ENCODE data around the gene JPH2.

JPH2 gene

DNA sequence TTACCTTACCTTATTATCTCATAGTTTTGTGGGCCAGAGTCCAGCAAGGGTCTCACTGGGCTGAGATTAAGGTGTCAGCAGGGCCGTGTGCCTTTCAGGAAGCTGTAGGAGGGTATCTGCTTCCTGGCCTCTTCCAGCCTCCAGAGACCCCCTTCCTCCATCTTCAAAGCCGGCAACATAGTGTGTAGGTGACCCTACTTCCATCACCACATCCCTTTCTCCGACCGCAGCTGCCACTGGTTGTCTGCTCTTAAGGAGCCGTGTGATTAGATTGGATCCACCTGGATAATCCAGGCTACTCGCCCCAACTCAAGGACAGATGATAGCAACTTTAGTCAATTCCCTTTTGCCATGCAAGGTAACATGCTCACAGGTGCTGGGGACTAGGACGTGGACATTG, 91.2 kb downstream of the JPH2 start:
- DNase-seq = no peak

DNA sequence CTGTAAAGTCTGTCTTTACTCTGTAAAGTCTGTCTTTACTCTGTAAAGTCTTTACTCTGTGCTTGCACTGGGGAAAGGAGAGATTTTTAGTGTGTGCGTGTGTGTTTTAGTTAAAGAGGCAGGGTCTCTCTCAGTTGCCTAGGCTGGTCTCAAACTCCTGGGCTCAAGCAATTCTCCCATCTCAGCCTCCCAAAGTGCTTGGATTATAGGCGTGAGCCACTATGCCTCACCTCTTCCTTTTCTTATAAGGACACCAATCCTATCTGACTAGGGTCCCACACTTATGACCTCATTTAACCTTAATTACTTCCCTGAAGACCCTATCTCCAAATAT, 93.8 kb downstream of the JPH2 start:
- no peak for DNase-seq

DNA sequence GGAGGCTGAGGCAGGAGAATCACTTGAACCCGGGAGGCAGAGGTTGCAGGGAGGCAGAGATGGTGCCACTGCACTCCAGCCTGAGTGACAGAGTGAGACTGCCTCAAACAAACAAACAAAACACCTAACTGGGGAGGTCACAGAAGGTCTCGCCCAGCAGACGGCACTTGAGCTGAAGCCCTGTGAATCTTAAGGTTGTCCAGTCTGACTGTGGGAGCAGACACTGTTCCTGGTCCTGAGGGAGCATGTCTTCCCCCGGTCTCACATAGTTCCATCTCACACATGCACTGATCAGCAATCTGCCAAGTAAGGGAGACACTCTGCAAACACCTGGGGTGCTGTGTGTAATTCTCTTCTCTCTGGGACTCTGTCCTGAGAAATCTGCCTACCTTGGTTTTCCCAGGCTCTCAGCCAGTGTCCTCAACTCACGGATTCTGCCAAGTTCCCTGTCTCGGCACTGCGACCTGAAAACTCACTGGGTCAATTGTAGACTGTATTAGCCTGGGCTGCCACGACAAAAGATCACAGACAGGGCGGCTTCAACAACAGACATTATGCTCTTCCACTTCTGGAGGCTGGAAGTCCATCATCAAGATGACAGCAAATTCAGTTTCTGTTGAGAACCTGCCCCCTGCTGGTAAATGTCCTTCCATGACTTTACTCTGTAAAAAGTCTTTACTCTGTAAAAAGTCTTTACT, 94.3 kb downstream of the JPH2 start:
- DNase-seq = peak; percentile 30

GRCh38 chr20:44091026-44091425, 96.0 kb downstream of the JPH2 start:
- no peak for DNase-seq

GRCh38 chr20:44089987-44090674, 96.9 kb downstream of the JPH2 start:
- DNase-seq = no peak

GRCh38 chr20:44087857-44088120, 99.2 kb downstream of the JPH2 start:
- no peak for DNase-seq

DNA sequence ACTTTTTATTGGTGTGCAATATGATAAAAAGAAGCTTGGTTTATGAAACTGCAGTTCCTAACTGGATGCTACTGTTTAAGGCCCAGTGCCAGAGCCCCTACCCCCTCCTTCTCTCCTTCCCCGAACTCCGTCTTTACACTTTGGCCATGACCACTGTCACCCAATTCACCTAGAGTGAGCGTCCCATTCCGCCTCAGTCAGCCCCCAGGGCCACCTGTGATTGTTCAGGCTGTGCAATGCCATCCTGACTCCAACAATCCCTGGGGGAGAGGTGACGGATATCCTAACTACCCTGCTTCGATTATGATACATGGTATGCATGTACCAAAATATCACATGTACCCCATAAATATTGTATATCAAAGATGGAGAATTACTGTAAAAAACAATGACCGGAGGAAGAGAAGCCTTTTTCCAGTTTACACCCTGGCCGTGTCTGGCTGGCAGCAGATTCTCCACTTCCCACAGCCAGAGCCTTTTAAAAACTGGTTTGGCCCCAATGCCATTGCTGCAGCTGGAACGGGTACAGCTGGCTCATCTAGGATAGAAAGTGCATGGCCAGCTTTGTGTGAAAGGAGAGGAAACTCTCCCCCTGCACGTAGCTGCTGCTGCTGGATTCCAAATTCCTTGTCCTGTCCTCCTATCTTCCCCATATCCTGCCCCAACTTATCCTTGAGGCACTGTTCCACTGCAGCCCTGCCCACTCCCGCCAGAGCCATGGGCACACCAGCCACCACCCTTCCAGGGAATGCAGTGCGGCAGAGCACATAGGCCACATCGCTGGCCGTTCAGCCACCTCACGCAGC, 99.7 kb downstream of the JPH2 start:
- no peak for DNase-seq

- DNase-seq = no peak
Observed at GRCh38 chr20:44085616-44086434, 101.2 kb downstream of the JPH2 start.

DNA sequence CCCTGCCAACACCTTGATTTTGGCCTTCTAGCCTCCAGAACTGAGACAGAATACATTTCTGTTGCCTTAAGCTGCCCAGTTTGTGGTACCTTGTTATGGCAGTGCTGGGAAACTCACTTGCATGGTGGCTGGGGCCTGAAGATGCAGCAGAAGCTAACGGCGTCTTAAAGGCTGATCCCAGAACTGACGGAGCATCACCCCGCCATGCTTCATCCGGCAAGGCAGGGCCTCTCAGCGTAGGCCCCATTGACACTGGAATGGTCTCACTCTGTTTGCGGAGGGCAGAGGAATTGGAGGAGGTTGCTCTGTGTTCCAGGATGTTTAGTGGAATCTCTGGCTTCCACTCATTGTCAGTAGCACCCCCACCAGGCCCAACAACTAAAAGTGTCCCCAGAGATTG, 102.1 kb downstream of the JPH2 start:
- no peak for DNase-seq

GRCh38 chr20:44084439-44084838, 102.5 kb downstream of the JPH2 start:
- no peak for DNase-seq

DNA sequence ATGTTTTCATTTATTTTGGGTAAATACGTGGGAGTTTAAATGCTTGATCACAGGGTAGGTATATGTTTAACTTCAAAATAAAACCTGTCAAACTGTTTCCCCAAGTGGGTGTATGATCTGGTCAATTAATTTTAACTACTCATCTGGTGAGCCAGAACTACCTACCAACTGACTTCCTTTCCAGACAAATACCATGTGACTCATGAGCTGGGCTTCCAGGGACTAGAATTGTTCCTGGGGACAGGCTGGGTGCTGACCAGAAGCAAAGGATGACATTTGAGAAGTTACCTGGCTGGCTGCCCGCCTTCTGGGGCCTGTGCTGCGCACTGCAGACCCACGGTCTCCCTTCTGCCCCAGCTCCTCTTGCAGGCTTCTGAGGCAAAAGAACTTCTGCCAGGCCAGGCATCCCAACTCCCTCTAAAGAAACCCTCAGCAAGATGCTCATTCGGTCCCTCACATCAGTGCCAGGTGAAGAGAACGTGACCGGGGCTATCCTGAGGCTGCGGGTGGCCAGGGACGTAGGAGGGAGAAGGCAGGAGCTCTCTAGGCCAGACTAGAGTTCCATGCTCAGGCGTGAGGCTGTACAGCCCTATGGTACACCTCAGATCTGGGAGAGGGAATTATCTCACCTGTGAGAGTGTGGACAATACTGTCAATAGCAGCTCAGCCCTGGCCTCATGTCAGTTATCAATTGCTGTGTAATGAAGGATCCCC, 103.6 kb downstream of the JPH2 start:
- no peak for DNase-seq

GRCh38 chr20:44081888-44082287, 105.1 kb downstream of the JPH2 start:
- DNase-seq = no peak

DNA sequence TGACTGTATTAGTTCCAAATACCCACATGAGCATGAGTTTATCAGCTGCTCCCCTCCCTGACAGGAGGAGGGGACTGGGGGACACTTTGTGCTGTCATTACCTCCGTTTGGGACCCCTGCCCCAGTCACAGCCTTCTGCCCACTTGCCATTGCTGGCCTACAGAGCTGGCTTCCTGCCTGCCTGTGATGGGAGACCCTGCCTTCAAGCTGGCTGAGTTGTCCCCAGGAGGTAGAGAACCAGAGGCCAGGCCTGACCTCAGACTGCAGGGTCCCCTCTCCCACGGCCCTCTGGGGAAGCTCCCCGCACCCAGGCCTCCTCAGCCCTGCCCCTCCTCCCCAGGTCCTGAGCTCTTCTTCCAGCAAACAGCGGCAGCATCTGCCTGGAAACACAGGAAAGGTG, 105.5 kb downstream of the JPH2 start:
- no peak for DNase-seq

DNA sequence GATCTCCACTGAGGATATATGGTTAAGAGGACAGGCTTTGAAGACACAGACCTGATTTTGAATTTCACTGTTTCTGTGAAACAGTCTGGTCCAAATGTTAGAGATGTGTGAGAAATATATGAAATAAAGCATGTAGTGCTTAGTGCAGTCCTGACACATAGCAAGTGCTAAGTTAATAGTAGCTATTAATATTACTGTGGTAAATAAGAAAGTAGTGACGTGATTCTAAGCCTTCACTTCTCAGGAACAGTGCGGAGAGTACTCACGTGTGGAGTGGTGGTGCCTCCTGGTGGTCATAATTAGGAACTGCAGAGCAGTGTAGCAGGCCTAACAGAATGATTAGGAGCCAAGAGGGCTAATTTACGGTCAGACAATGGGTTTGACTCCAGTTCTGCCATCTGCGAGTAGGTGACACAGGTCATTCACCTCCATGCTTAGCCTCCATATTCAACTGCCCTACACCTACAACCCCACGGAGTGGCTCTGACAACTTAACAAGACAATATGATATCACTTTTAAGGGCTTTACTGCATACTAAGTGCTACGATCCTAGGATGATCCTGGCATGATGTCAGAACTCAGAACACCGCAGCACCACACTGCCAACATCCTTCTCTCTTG, 106.2 kb downstream of the JPH2 start:
- DNase-seq = peak; percentile 49

DNA sequence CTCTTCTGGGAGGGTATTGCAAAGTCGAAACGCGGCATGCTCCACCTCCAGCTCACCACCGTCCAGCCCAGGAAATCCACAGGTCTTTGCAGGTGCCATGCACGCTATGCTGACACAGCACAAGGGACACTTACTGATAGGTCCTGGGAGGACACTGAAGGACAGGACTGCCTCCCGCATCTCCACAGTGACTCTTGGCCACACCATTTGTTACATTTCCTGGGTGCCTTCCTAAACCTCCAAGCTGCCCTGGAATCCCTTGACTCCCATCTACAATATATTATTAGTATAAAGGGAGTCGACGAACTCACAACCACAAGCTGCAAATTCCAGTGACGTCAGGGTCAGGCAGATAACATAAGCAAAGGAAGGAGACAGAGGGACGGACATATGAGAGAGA, 106.9 kb downstream of the JPH2 start:
- DNase-seq = no peak

DNA sequence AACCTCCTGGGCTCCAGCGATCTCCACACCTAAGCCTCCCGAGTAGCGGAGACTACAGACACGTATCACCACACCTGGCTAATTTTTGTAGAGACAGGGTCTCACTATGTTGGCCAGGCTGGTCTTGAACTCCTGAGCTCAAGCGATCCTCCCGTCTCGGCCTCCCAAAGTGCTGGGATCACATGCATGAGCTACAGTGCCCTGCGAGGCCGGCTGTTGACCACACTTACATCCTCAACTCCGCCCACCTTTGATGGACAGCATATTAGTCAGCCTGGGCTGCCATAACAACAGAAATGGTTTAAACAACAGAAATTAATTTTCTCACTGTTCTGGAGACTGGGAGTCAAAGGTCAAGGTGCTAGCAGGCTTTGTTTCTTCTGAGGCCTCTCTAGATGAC, 107.7 kb downstream of the JPH2 start:
- no peak for DNase-seq

DNA sequence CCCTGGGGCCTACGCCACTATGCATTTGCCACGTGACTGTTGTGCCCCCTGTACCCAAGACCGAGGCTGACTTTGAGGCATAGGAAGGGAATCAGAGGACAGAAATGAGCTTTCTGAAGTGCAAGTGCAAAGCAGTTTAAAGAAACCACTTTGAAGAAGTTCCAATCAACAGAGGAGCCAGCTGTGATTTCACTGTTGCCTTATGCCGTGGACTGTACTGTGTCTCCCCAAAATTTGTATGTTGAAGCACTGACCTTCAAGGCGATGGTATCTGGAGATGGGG, 111.1 kb downstream of the JPH2 start:
- no peak for DNase-seq

- DNase-seq = no peak
Observed at GRCh38 chr20:44075191-44075949, 111.6 kb downstream of the JPH2 start.

- DNase-seq = no peak
Observed at GRCh38 chr20:44074252-44075151, 112.5 kb downstream of the JPH2 start.

- DNase-seq = no peak
Observed at GRCh38 chr20:44073675-44074071, 113.3 kb downstream of the JPH2 start.
